ENCODE data around the gene OR52I1. TPM values are rescaled to one million over a fixed set of nuclear protein-coding genes. Genes with fewer than 3 reads are reported as not detected.

The OR52I1 gene
- total RNA-seq, 1 donor from 2014 or later = not detected

DNA sequence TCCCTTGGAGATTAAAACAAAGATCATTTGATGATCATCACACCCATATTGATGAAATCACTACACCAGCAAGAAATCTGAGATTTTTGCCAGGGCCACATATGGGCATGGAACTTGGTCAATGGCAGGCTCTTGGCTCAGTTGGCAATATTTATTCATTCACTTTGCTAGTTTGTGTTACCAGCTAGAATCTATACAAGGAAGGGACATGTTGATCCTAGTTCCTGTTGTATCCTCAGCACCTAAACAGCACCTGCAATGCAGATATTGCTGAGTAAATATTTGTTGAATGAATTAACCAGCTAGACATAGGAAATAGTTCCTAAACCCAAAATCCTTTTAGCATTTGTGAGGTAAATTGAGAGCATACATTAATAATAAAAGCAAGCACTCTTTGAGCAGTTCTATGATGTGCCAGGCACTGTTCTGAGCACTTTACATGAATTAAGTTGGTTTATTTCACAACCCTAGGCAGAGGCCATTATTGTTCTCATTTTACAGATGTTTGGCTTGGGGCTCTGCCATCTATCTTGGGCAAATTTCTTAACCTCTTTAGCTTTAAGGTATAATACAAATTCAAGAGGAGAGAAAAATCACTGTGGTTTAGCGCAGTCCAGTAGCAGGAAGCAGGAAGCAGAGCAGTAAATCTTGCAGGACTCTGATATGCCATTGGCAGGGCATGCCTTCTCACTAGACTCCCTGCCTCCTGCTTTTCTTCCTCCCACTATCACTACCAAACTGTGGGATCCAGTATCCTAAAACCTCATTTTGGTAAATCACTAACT, 12.6 kb downstream of the OR52I1 start:
- no peak for DNase-seq
- TF ChIP-seq, protein P1, sequence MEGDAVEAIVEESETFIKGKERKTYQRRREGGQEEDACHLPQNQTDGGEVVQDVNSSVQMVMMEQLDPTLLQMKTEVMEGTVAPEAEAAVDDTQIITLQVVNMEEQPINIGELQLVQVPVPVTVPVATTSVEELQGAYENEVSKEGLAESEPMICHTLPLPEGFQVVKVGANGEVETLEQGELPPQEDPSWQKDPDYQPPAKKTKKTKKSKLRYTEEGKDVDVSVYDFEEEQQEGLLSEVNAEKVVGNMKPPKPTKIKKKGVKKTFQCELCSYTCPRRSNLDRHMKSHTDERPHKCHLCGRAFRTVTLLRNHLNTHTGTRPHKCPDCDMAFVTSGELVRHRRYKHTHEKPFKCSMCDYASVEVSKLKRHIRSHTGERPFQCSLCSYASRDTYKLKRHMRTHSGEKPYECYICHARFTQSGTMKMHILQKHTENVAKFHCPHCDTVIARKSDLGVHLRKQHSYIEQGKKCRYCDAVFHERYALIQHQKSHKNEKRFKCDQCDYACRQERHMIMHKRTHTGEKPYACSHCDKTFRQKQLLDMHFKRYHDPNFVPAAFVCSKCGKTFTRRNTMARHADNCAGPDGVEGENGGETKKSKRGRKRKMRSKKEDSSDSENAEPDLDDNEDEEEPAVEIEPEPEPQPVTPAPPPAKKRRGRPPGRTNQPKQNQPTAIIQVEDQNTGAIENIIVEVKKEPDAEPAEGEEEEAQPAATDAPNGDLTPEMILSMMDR (IDR thresholded peaks at IDR 0.05) = no peak
- Histone ChIP-seq H3K4me1 (peaks cover 13% of the 10 kb centered on the region), H3K27ac (peak overlapping the region; percentile 92), H3K27me3 (no peaks in the 10 kb centered on the region), H3K9me3 (no peaks in the 10 kb centered on the region), H3K36me3 (peaks cover 37% of the 10 kb centered on the region), H3K4me3 (peak overlapping the region; percentile 71)
- peak; percentile 8 for ATAC-seq
- intact Hi-C loops (cut with DNase I) = no loop called here

DNA sequence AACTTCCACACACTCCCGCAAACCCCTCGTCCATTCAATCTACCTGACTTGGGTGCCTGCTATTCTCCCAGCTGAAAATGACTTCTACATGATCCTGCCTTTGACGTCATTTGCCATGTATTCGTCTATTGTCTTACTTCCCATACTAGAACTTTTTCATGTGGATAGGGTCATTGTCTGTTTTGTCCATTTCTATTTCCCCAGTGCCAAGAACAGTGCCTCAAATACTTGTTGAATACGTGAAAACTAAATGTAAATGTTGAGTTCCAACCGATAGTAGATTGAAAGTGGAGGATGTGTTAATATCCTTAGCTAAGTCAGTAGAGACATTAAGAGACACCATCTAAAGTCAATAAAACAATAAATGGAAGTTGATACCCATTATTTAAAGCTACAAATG, 13.3 kb downstream of the OR52I1 start:
- Histone ChIP-seq H3K9me3 (no peaks in the 10 kb centered on the region), H3K36me3 (peaks cover 31% of the 10 kb centered on the region), H3K27ac (peak overlapping the region; percentile 92), H3K27me3 (no peaks in the 10 kb centered on the region), H3K4me1 (peaks cover 13% of the 10 kb centered on the region), H3K4me3 (peak overlapping the region; percentile 71)
- TF ChIP-seq, protein P1 (IDR thresholded peaks at IDR 0.05) = no peak
- intact Hi-C loops (cut with DNase I) = no loop called here
- ATAC-seq (no peak), DNase-seq (no peak)

DNA sequence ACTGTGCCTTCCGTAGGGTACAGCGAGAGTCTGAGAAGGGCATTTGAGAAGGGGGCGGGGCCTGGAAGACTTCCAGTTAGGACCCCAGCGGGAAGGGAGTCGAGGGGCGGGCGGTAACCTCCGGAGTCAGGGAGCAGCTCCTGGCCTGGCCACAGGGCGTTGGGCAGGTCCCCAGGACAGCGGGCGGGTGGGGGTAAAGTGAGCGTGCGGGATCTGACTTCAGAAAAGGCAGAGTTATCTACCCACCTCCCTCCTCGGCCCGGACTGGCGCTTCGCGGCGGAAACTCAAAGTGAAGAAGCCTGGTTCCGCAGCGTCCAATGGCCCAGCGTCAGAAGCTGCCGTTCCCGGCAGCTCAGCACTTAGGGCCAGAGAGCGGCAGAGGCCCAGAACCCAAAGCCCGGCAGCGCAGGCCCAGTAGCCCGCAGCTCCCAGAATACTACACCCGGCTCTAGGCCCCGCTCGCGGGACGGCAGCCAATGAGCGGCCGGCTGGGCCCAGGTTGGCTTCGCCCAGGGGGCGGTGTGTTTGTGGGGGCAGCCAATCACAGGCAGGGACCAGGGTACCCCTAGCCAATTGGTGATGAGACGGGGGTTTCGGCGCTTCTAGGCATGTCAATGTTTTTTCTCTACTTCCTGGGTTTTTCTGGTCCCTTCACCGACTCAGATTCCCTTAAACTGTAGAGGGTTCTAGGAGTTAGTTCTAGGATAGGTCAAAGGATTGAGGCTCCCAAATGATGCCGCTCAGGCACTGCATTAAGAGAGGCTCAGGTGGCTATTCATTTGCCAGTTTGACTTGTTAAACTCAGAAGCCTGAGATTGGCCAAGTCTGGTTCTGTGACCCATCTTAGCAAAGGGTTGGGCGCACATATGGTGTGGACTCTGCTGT, 14.2 kb downstream of the OR52I1 start, which contains the start of gene TRIM68:
TRIM68 (minus strand) TSS at position 451 of the 886 bp plus-strand sequence. CDS start 2,727 bp downstream, outside the sequence.
- TF ChIP-seq, protein P1 (IDR thresholded peaks at IDR 0.05) = no peak
- Histone ChIP-seq H3K9me3 (no peaks in the 10 kb centered on the region), H3K4me3 (peak within 1 kb of the TSS; percentile 71), H3K4me1 (peaks cover 13% of the 10 kb centered on the region), H3K27ac (peak within 1 kb of the TSS; percentile 92), H3K27me3 (no peaks in the 10 kb centered on the region), H3K36me3 (peaks cover 24% of the 10 kb centered on the region)
- DNase-seq (peak; percentile 99), ATAC-seq (peak; percentile 100)
- intact Hi-C loops (cut with DNase I) = no loop called here

DNA sequence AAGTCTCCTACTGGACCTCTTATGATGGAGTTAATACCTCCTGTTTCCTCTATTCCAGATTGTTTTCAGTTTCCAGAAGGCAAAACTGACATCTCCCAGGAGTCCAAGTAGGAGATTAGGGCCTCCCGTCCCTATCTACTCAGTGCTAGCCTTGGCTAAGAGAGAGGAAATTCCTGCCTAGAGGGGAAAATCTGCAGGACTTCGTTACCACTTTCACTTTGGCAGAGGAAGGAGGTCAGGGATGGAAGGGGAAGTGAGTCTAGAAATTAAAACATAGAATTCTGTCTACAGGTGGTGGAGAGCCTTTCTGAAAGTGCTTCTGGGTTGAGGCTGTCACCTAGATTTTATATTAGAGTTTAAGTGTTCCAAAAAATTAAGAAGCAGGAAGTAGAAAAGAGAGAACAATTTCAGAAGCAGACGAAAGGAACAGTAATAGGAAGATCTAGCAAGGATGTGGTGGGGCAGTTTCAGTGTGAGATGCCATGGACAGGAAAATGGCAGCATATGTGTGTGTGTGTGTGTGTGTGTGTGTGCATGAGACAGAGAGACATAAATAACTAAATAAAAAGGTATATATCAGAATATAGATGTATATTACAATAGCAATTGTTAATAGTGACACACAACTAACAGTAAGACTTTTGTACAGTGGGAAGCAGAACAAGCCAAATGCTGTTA, 16.6 kb downstream of the OR52I1 start:
- intact Hi-C loops (cut with DNase I) = no loop called here
- ATAC-seq = no peak
- H3K9me3 ChIP-seq = no peaks in the 10 kb centered on the region
- H3K4me3 ChIP-seq = peak overlapping the region; percentile 14
- H3K27ac ChIP-seq = peak overlapping the region; percentile 2
- peaks cover 13% of the 10 kb centered on the region for H3K4me1 ChIP-seq
- no peak for DNase-seq
- H3K36me3 ChIP-seq = peaks cover 2% of the 10 kb centered on the region
- TF ChIP-seq, protein P1 (IDR thresholded peaks at IDR 0.05) = no peak
- H3K27me3 ChIP-seq = no peaks in the 10 kb centered on the region

DNA sequence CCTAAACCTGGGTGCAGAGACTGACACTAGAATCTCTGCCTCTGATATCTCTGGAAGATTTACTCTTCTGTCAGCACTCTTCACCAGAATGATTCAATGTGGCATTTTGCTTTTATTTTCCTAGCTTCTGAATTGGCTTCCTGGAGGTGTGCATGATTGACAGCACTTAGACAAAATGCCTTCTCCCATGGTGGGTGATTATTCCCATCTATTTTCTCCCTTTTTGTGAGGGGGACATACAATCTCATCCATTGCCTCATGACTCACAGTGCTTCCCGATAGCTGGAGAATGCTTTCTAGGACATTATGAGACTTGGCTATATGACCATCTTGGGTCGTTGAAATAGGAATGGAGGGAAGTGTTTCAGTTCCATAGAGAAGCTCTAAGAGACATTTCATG, 18.1 kb downstream of the OR52I1 start:
- H3K27ac ChIP-seq = no peak overlapping the region
- TF ChIP-seq, protein P1 (IDR thresholded peaks at IDR 0.05) = no peak
- no peak for ATAC-seq
- H3K9me3 ChIP-seq = no peaks in the 10 kb centered on the region
- intact Hi-C loops (cut with DNase I) = no loop called here
- H3K36me3 ChIP-seq = no peaks in the 10 kb centered on the region
- DNase-seq = no peak
- H3K4me1 ChIP-seq = peaks cover 5% of the 10 kb centered on the region
- no peak overlapping the region for H3K4me3 ChIP-seq
- H3K27me3 ChIP-seq = no peaks in the 10 kb centered on the region

Data from upper lobe of right lung (tissue), 1 donor.